DND-41 (cell line): ENCODE results near the gene FNDC11.

ENCODE experiments used
- ATAC-seq: fragments of 200-7000 bp; cut with Tn5 transposase; 3 replicates; pipeline ENCODE4 v1.9.1; 2021; ENCODE audit warnings: low read depth; ENCODE audit not compliant: insufficient read depth
- DNase-seq: peaks from one replicate; pipeline ENCODE4 v3.0.0-alpha.2; 2020
- H2AFZ ChIP-seq: 2 replicates; pipeline ENCODE4 v1.6.0; 2012; ENCODE audit warnings: low read depth, low read length
- H3K27ac ChIP-seq: 2 replicates; pipeline ENCODE4 v1.5.1; 2012; ENCODE audit warnings: low read length, inconsistent platforms
- H3K27me3 ChIP-seq: fragments of 200-600 bp; sonication (generic); 2 replicates; pipeline ENCODE4 v1.6.0; 2012; ENCODE audit warnings: low read length, mild to moderate bottlenecking, inconsistent platforms; ENCODE audit not compliant: insufficient read depth, poor library complexity
- H3K36me3 ChIP-seq: 2 replicates; pipeline ENCODE4 v1.5.1; 2012; ENCODE audit warnings: low read length, inconsistent platforms; ENCODE audit not compliant: insufficient read depth
- H3K4me1 ChIP-seq: 2 replicates; pipeline ENCODE4 v1.5.1; 2012; ENCODE audit warnings: mild to moderate bottlenecking, low read length; ENCODE audit not compliant: insufficient read depth
- H3K4me2 ChIP-seq: 2 replicates; pipeline ENCODE4 v1.6.0; 2012; ENCODE audit warnings: mild to moderate bottlenecking, moderate library complexity, low read length, inconsistent platforms; ENCODE audit not compliant: insufficient read depth
- H3K4me3 ChIP-seq, 2 experiments: fragments of 200-600 bp in 1 of 2; shearing (Covaris generic) in 1 of 2; 2 replicates each; pipeline ENCODE4 v1.5.1; 2012 to 2016; ENCODE audit warnings: inconsistent platforms in 2 of 2, low read length in 2 of 2, mild to moderate bottlenecking in 2 of 2, low read depth in 1 of 2, moderate library complexity in 1 of 2
- H3K79me2 ChIP-seq: 2 replicates; pipeline ENCODE4 v1.6.0; 2012; ENCODE audit warnings: low read length, inconsistent platforms; ENCODE audit not compliant: insufficient read depth
- H3K9ac ChIP-seq: 2 replicates; pipeline ENCODE4 v1.6.0; 2012; ENCODE audit warnings: low read depth, mild to moderate bottlenecking, inconsistent platforms, low read length, moderate library complexity
- H3K9me3 ChIP-seq: 2 replicates; pipeline ENCODE4 v1.5.1; 2012; ENCODE audit warnings: low read length, moderate library complexity, mild to moderate bottlenecking, inconsistent platforms; ENCODE audit not compliant: insufficient read depth, severe bottlenecking
- H4K20me1 ChIP-seq: 2 replicates; pipeline ENCODE4 v1.6.0; 2012; ENCODE audit warnings: low read length; ENCODE audit not compliant: insufficient read depth
- CTCF ChIP-seq: IDR thresholded peaks from 2 replicates; pipeline ENCODE4 v1.5.1; 2012; ENCODE audit warnings: borderline replicate concordance, low read length, moderate library complexity, mild to moderate bottlenecking; ENCODE audit not compliant: poor library complexity, severe bottlenecking; ENCODE audit errors: extremely low read depth
- EZH2 ChIP-seq: IDR thresholded peaks from 3 replicates; pipeline ENCODE4 v1.6.1; 2012; ENCODE audit warnings: borderline replicate concordance, low read depth, mild to moderate bottlenecking, moderate library complexity, low read length, inconsistent platforms; ENCODE audit not compliant: severe bottlenecking

FNDC11 gene

GRCh38 chr20:63587256-63587655 lies 33.3 kb downstream of the FNDC11 start:
- Histone ChIP-seq H3K9ac (no peak overlapping the region), H3K36me3 (peaks cover 42% of the 10 kb centered on the region), H3K79me2 (no peaks in the 10 kb centered on the region), H3K9me3 (no peaks in the 10 kb centered on the region), H4K20me1 (no peaks in the 10 kb centered on the region; the same call in 1 of the 2 replicates), H3K4me3 (no peak overlapping the region), H2AFZ (no peak overlapping the region), H3K27me3 (no peaks in the 10 kb centered on the region), H3K4me1 (no peaks in the 10 kb centered on the region), H3K27ac (no peak overlapping the region), H3K4me2 (no peak overlapping the region)
- DNase-seq (no peak), ATAC-seq (no peak)
- TF ChIP-seq CTCF (no peak), EZH2 (no peak)

- H4K20me1 ChIP-seq, result no peaks in the 10 kb centered on the region; the same call in 1 of the 2 replicates
- H3K79me2 ChIP-seq, result no peaks in the 10 kb centered on the region
- no peaks in the 10 kb centered on the region for H3K9me3 ChIP-seq
- DNase-seq, result no peak
- no peak for ATAC-seq
- no peaks in the 10 kb centered on the region for H3K27me3 ChIP-seq
- H3K4me2 ChIP-seq, result no peak overlapping the region
- peaks cover 49% of the 10 kb centered on the region for H3K36me3 ChIP-seq
- no peak overlapping the region for H3K4me3 ChIP-seq
- TF ChIP-seq CTCF (no peak), EZH2 (no peak)
- H3K9ac ChIP-seq, result no peak overlapping the region
- no peak overlapping the region for H3K27ac ChIP-seq
- H3K4me1 ChIP-seq, result no peaks in the 10 kb centered on the region
- H2AFZ ChIP-seq, result no peak overlapping the region
Observed at GRCh38 chr20:63587776-63588591, 34.0 kb downstream of the FNDC11 start.

GRCh38 chr20:63588641-63589041 lies 34.7 kb downstream of the FNDC11 start:
- TF ChIP-seq EZH2, result no peak
- no peak for TF ChIP-seq CTCF
- Histone ChIP-seq H3K79me2 (no peaks in the 10 kb centered on the region), H3K9me3 (no peaks in the 10 kb centered on the region), H3K9ac (no peak overlapping the region), H3K4me3 (no peak overlapping the region), H4K20me1 (no peaks in the 10 kb centered on the region; the same call in 1 of the 2 replicates), H3K36me3 (peaks cover 56% of the 10 kb centered on the region), H2AFZ (no peak overlapping the region), H3K27me3 (no peaks in the 10 kb centered on the region), H3K4me2 (no peak overlapping the region), H3K4me1 (no peaks in the 10 kb centered on the region), H3K27ac (no peak overlapping the region)
- no peak for DNase-seq
- ATAC-seq, result no peak
